Measurements from ENCODE around the gene CCDC138.

Gene CCDC138

DNA sequence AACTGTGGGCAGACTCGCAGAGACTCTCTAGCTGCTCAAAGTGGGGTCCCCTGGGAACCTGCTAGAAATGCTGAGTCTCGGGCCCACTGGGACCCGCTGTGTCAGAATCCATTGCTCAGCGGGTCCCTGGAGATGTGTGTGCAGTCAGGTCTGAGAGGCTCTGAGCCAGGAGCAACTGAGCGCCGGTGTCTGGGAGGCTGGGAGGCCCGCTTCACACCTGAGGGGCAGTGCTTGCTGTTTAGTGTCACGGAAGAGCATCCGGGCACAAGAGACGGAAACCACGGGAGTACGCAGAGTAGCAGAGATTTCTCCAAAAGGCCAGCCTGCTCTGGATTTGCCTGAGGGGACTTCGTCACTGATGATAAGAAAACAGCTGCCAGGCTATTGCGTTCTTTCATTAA lies 132.4 kb downstream of the CCDC138 start:
- no peak for DNase-seq (ENCODE audit: low read depth)

DNA sequence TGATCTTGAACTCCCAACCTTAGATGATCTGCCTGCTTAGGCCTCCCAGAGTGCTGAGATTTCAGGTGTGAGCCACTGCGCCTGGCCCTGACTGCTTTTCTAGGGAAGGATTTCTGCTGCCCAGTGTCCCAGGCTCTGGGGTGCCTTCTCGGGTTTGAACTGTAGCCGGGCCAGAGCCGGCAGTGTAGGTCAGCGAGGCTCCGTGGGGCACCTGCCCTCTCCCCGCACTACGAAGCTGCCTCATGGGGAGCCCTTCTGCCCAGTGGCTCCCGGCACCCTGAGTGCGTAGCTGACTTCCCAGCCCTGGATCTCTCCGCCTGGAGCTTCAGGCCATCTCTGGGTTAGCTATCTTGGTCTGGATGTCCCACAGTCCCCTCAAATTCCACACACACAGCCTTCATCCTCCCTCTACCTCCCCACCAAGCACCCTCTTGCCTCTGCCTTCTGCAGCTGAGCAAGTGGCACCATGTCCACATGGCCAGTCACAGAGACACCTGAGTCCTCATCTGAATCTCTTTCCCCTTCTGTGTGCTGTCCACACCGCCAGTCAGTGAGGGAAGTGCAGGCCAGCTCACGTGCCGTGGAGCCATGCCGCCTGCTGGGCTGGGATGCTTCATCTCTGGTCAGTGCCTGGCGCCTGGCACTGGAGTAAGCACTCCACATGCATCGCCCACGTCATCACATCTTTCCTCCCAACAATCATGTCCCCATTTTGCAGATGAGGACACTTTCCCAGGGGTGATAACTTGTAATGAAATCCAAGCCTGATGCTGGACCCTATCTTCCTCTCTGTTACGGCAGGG lies 133.2 kb downstream of the CCDC138 start:
- DNase-seq (ENCODE audit: low read depth) = no peak

GRCh38 chr2:108920686-108921085 lies 134.1 kb downstream of the CCDC138 start:
- DNase-seq (ENCODE audit: low read depth) = no peak

DNA sequence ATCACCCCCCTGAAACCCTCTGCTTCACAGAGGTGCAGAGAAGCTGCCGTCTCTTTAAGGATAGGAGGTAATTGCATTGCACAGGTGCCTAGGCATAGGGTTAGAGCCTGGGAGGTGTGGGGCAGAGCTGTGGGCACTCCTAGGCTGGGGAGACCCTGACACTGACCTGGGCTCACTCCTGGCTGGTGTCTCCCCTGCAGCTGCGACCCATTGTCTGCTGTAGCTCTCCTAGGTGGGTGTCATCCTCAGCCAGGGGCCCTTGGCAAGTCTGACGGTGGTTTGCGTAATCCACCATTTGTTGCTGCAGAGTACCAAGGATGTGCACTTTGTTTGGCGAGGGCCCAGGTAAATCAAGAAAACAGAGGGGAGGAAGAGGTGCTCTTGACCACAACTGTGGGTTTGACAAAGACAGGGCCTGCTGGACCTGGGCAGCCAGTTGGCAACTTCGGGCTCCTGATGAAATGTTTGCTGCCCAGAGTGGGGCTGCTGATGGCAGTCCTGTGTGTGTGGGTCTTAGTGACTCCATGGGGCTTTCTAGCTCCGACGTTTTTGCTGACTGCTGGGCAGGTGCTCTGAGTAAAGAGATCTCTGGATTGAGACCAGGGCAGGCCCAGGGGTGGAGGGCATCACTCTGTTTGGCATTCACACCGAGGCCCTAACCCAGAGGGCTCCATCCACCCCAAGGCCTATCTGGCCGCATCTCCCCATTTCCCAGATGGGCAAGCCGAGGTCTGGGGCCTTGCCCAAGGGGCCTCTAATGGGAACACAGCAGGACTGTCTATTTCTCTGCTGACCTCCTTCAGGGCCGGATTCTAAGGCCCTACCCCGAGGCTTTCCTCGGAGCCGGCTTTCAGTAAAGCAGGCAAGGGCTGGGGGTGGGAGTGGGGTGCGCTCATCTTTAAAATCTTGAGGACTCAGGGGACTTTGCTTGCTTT lies 134.8 kb downstream of the CCDC138 start:
- no peak for DNase-seq (ENCODE audit: low read depth)

GRCh38 chr2:108922141-108922915 lies 135.8 kb downstream of the CCDC138 start:
- DNase-seq (ENCODE audit: low read depth) = no peak

DNA sequence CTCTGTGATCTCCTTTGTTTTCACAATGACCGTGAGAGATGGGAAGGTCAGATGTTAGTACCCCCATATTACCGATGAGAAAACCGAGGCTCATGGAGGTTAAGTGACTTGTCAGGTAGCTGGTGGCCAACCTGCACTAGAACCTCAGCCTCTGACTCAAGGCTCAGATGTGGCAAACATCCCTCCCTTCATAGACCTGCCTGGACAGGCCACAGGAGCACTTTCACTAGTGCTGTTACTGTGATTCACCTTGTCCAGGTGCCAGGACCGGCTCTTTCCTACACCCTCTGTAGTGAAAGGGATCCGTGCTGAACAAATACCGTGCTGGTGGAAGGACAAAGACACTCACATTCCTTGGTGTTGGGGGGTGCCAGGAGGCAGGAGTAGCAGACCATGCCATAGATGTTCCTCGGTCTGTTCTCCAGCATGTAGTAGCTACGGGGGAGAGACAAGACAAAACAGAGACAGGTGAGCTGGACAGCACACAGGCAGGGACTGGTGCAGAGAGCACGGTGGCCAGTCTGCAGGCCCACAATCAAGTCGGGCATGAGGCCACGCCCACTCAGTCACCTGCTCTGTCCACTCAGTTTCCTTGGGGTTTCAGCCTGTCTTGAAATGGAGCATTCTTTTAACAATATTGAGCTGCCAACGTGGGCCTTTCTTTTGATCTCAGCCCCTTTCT lies 136.6 kb downstream of the CCDC138 start:
- no peak for DNase-seq (ENCODE audit: low read depth)

DNA sequence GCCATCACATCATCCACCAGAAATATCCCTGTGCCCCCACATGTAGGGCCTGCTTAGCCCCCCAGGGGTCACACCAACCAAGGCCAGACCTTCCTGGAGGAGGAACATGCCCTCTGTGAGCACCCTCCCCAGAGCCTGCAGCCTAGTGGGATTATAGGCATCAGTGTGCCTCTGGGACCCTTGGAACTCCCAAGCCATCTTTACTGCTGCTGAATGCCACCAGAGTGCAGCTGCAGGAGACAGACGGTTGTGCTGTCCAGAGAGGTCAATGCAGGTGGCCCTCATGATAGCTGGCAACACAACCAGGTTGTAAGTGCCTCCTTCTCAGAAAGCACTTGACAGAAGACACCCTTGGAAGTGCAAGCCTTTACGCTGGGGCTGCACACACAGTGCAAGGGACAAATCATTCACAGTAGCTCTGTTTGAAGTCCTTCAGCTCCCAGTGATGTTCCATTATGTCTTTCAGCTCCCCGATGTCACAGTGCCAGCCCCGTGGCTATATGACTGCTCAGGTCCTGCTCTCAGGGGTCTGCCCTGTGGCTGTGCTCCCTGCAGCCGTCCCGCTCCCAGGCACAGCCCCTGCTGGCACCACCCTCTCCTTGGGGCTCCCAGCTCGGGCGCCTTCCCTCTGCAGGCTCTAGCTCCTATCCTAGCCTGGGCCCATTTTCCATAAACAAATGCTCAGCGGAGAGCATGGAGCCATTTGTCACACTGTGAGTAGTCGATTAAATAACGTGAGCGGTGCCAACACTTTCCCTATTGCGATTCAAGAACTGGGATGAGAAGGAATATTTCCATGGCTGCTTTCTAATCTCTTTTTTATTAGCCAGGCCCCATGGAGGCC lies 137.4 kb downstream of the CCDC138 start:
- no peak for DNase-seq (ENCODE audit: low read depth)

- no peak for DNase-seq (ENCODE audit: low read depth)
Measured at GRCh38 chr2:108924580-108925251, 138.1 kb downstream of the CCDC138 start.

DNA sequence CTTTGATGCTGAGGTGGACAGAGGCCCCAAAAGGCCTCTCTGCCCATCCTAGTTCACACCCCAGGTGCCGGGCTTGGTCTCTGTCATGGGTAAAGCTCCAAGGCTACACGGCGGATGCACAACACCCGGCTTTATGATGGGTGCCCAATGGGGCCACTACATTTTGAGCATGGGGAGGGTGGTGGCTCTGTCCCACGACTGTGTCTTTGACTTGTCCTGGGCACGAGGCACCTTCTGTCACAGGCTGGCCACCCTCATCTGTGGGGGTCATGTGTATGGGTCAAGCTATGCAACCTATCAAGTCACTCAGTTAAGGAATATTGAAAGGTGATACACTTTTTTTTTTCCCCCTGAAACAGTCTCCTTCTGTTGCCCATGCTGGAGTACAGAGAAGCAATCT lies 138.7 kb downstream of the CCDC138 start:
- DNase-seq (ENCODE audit: low read depth) = no peak

- no peak for DNase-seq (ENCODE audit: low read depth)
Measured at GRCh38 chr2:108925735-108926134, 139.2 kb downstream of the CCDC138 start.

Data from non-pigmented ciliary epithelial cell (primary cell).